HG03520 (cell line): ENCODE data around the gene RBFOX1.

Experiments used
- ATAC-seq: cut with Tn5 transposase; IDR thresholded peaks from one replicate; pipeline ENCODE4 v1.9.1; 2021; ENCODE audit warnings: mild to moderate bottlenecking, moderate library complexity; ENCODE audit not compliant: unreplicated experiment

Gene RBFOX1

DNA sequence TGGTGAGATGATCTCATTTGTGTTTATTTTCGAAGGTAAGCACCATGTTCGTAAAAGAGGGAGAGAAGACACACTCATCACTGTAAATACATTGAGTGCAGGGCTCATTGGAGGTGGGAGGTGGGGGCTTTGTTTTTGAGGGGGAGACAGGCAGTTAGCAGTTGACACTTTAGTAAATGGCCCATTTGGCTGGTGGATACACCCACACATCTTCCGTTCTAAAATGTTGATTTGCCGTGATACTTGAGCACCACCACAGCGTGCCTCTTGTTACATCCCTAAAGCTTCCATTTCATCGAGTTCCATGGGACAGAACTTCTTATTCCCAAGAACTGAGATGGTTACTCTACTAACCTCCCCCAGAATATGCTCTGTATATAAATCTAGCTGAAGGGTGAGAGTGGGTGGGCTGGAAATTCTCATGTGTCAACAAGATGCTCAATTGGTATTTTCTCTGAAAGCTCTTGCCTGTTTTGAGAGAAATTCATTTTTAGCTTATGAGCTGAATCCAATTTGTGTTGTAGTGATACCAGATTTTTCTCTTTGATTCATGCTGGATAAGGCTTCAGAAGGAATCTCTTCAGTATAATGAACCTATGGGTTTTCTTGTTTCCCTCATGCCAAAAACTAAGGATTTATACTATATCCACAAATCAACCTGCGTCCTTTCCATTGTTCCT lies 314.3 kb downstream of the RBFOX1 start:
- no peak for ATAC-seq

GRCh38 chr16:7650431-7650830 lies 317.8 kb downstream of the RBFOX1 start:
- no peak for ATAC-seq

DNA sequence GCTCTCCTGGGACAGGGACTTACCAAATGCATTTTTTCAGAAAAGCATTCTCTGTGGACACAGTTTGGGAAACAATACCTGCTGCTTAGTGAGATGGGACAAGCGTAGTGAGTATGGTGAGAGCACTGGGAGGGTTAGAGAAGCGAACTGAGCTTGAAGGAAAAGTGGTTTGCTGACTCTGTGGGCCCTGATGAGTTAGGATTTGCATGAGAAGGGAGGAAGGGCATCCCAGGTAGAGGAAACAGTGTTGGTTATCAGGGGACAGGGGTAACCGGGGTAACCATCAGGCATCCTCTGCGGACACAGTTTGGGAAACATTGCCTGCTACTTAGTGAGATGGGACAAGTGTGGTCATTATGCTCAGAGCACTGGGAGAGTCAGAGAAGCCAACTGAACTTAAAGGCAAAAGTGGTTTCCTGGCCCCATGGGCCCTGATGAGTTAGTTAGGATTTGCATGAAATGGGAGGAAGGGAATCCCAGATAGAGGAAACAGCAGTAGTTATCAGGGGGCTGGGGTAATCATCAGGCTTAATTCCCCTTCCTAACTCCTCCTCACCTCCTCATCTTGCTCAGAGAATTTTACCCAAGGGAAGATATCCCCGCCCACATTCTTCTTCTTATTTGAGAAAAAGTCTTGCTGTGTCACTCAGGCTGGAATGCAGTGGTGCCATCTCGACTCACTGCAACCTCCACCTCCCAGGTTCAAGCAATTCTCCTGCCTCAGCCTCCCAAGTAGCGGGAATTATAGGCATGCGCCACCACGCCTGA lies 319.3 kb downstream of the RBFOX1 start:
- no peak for ATAC-seq

DNA sequence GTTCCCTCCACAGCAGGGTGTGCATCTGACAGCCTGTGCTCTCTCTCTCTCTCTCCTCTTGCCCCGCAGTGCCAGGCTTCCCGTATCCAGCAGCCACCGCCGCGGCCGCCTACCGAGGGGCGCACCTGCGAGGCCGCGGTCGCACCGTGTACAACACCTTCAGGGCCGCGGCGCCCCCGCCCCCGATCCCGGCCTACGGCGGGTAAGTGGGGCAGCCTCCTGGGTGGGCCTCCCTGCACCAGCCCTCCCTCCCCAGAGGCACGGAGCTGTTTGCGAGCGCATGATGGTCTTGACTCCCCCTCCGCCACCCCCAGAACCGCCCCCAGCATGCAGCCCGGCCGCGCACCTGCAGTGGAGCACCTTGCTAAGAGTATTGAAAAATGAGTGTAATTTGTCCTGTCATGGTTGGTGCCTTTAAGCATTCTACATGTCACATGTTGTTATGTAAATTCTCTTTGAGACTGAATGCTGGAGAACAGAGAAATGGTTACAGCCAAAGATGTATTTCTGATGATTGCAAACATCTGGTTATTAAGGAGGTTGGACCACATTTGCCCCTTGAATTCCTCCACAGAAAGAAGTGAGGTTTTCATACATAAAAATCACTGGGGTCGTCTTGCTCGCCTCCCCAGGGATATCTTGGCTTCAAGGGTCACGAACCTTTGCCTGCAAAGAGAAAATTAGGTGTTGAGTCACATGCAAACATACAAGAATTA lies 321.3 kb downstream of the RBFOX1 start:
- no peak for ATAC-seq

DNA sequence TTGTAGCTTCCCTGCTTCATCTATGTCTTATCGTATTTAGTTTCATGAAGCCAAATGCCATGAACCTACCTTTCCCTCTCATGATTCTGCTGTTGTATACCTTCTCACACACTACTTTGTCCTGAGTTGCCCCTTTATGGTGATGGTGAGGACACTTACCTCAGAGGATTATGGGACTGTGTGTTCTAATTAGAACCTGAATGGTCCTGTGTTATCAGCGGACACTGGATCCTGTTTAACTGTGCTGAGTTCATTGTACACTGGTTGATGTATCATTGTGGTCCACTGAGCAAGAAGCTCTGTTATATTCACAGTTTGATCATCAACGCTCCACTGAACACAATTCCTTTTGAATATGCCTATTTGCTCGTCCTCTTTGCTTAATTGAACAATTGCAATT lies 343.0 kb downstream of the RBFOX1 start:
- ATAC-seq = no peak

GRCh38 chr16:7680296-7680695 lies 347.7 kb downstream of the RBFOX1 start:
- ATAC-seq = no peak

DNA sequence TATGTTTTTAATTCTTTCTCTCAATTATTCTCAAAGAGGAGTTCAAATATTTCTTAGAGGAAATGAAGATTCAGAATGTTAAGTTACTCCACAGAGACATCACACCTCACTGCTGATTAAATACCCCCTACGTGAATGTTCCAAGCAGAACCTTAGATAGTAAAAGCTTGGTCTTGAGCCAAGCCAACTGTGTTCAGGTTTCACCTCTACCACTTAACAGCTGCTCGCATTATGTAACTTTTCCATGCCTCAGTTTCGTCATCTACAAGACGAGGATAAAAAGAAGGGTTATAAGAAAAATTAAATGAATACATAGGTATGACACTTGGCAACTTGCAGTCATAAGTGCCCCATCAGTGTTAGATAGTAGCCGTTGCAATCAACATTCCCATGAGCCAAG lies 356.2 kb downstream of the RBFOX1 start:
- no peak for ATAC-seq

DNA sequence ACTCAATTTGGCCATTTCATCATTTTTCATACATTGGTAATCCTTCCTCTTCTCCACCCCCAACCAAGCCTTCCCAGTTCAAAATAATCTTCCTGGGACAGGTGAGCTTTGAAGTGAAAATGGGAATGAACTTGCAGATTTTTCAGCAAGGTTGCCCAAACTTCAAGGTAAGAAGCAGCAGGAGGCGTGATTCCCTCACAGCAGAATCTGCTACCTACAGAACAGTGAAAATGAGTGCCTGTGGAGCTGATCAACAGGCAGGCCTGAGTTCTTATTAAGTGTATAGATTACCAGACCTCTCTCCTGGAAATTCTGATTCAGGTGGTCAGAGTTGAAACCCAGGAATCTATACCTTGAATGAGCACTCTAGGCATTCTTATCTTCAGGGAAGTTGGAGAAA lies 356.6 kb downstream of the RBFOX1 start:
- ATAC-seq = no peak

DNA sequence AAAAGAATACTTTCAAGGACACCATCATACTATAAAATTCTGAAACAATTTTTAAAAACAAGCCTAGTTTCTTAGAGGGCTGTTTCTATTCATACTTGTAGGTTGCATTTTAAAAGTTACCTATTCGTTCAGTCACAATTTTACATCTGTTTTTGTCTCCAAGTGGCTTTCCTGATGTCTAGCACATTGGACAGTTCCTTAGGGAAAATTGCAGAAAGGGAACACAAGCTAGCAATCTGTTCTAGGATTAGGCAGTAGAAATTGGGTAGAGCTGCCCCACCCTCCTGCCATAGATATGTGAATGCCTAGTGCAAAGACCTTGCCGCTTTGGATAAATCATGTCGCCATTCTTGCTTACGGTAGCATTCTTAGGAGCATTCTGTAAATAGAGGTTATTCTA lies 358.9 kb downstream of the RBFOX1 start:
- no peak for ATAC-seq

DNA sequence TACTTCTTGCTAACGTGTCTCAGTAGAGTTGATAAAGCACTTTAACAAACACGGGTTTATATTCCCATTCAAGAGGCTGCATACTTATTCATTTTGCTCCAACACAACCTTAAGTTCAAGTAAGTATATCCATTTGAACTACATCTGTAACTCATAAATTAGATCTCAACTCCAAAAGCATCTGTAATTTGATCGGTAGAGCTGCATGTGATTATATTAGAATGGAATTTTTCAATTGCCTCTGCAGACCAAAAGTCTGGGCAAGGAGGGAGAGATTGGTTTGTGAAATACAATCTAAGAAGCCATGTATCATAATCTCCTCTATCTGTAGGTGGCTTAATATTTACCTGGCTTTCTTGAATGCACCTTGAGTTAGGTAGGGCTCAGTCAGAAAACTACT lies 371.0 kb downstream of the RBFOX1 start:
- no peak for ATAC-seq

GRCh38 chr16:7705885-7706284 lies 373.2 kb downstream of the RBFOX1 start:
- ATAC-seq = no peak

GRCh38 chr16:7709186-7709585 lies 376.5 kb downstream of the RBFOX1 start:
- no peak for ATAC-seq

DNA sequence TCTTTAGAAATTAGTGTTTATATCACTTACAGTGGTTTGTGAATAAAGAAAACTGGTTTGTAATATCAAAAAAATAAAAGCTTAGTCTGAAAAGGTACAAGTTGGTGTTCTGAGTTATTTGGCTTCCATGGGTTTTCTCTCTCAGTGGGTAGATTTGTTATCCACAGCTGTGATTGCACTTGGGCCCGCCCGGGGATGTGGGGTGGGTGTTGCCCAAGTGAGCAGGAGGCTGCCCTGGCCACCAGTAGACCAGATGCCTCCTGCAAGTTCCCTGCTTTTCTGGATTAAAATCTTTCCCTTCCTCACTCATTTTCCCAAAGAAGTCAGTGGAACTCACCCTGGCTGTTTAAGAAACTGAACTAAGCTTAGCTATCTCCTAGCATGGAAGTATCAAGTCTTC lies 380.6 kb downstream of the RBFOX1 start:
- ATAC-seq = no peak

DNA sequence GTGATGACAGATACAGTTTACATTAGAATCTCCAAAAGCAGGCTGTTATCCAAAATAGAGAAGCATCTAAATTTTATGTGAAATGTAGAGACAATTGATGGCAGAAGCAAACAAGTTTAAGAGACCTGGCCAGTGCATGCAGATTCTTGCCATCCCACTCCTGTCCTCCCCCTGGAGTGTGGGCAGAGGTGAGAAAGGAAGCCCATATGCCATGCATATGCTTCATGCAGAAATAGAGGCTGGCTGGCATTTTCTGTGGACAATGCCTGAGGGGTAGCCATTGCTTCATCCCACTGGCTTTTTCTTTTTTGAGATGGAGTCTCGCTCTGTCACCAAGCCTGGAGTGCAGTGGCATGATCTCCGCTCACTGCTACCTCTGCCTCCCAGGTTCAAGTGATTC lies 382.1 kb downstream of the RBFOX1 start:
- no peak for ATAC-seq

DNA sequence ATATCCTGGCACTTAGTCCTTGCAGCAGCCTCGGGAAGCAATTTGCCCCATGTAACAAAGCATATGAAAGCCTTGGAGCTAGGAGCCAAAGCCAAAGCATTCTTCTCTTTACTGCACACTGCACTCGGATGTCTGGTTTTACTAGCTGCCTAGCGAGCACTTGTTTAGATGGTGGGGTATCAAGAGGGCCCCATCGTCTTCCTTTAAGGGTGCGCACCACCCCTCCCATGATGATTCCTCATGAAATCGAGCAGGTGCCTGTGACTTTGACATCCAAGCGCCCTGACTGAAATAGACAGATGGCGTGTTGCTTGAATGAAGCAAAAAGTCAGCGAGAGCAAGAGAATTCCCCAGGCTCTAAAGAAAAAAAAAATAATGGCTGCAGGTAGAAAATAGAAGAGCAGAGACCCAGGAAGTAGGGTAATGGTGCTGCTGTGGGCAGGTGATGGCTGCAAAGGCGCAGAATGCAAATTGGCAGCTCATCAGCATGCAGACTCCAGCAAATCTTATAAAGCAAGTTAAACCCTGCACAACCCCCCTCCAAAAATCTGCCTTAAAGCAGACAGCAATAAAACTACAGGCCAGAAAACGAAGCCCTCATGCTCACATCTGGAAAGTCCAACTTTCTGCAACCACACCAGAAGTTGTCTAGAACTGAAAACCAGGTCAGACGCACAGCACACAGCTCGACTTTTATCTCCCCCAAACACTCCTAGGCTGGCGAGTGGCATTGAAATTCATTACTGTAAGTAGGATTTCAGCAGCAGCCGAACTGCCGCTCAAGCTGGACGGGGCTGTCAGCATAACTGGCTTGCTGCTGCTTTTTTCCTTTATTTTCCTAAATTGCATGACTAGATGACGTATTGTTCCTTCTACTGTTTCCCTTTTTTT lies 384.3 kb downstream of the RBFOX1 start:
- no peak for ATAC-seq

- ATAC-seq = no peak
Observed at GRCh38 chr16:7722761-7723160, 390.1 kb downstream of the RBFOX1 start.

GRCh38 chr16:7731141-7731540 lies 398.5 kb downstream of the RBFOX1 start:
- no peak for ATAC-seq

GRCh38 chr16:7736138-7736665 lies 403.6 kb downstream of the RBFOX1 start:
- ATAC-seq = no peak

GRCh38 chr16:7742626-7743025 lies 410.0 kb downstream of the RBFOX1 start:
- no peak for ATAC-seq

DNA sequence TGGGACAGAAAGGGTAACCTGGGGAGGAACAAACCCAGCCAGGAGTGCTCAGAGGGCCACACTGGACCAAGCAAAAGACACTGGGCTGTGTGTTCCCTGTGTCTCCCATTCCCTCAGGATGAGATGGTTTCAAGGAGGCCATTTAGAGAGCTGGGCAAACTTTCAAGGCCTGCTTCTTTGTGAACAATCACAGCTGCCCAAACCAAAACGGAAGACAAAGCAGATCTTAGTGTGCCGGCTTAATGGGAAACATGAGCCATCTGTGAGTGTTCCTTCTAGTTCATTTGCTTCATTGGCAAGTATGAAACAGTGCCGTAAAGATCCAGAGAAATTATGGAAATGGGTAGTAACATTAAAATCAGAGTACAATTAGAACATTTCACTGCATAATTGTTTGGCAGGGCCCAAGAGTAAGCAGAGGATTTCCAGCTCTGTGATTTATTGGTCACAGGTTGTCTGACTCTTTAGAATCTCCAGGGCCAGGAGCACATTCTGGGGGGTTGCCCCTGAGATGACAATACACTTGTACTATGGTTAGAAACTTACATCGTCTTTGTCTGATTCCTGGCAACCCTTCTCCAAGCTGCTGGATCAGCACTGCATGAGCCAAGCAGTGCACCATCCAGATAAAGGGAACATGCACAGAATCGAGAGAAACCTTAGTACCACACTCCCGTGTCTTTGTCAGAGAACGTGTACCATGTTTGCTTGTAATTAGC lies 412.1 kb downstream of the RBFOX1 start:
- no peak for ATAC-seq
